B cell (primary cell): ENCODE measurements around the gene COL1A1. TPM values are rescaled to one million over a fixed set of nuclear protein-coding genes. Genes with fewer than 3 reads are reported as not detected.

Experiments used
- ATAC-seq: fragments of 200-7000 bp; cut with Tn5 transposase; one replicate; pipeline ENCODE4 v1.10.0; 2021; ENCODE audit warnings: low read depth, mild to moderate bottlenecking, moderate number of reproducible peaks, moderate library complexity
- CTCF ChIA-PET: fragments of 350-600 bp; sonication (Branson Sonifier 250); formaldehyde crosslinking; loops from one replicate; lab custom pipeline; 2021; ENCODE audit warnings: antibody characterized with exemption, inconsistent platforms; lab: Charles Lee
- POLR2A ChIA-PET: fragments of 350-600 bp; sonication (Branson Sonifier 250); formaldehyde crosslinking; loops from one replicate; lab custom pipeline; 2021; ENCODE audit warnings: antibody characterized with exemption; lab: Charles Lee
- DNase-seq: peaks from one replicate; pipeline ENCODE4 v3.0.0; 2013
- H2AFZ ChIP-seq: 2 replicates; pipeline ENCODE4 v1.6.1; 2012; ENCODE audit warnings: mild to moderate bottlenecking, low read depth, low read length; ENCODE audit not compliant: insufficient read depth, poor library complexity, severe bottlenecking
- H3K27ac ChIP-seq, 2 donors: 1 replicate in 1 of 2; 2 replicates in 1 of 2; pipeline ENCODE4 v1.5.1; 2012 to 2013; ENCODE audit warnings: low read length in 2 of 2, mild to moderate bottlenecking in 2 of 2, moderate library complexity in 1 of 2
- H3K27me3 ChIP-seq, 4 experiments: fragments of 200-600 bp in 1 of 4; sonication (generic) in 1 of 4; replicated peaks in 1 of 4; 1 replicate in 2 of 4; 2 replicates in 2 of 4; pipeline versions ENCODE4 v1.6.1 to v1.7.0; 2013 to 2016; ENCODE audit warnings: low read length in 3 of 4, mild to moderate bottlenecking in 2 of 4, mixed read lengths in 1 of 4, moderate library complexity in 1 of 4; ENCODE audit not compliant: insufficient read depth in 4 of 4, control insufficient read depth in 3 of 4; ENCODE audit errors: control extremely low read depth in 1 of 4
- H3K36me3 ChIP-seq, 2 experiments: replicated peaks in 1 of 2; 1 replicate in 1 of 2; 2 replicates in 1 of 2; pipeline versions ENCODE4 v1.6.1 to v1.7.1; 2013; ENCODE audit warnings: low read length in 1 of 2; ENCODE audit not compliant: insufficient read depth in 2 of 2, control insufficient read depth in 1 of 2; ENCODE audit errors: control extremely low read depth in 1 of 2, extremely low read depth in 1 of 2
- H3K4me1 ChIP-seq, 2 donors: fragments of 200-600 bp in 1 of 2; sonication (generic) in 1 of 2; 1 replicate in 1 of 2; 2 replicates in 1 of 2; pipeline versions ENCODE4 v1.5.1 to v1.6.1; 2013 to 2017; ENCODE audit warnings: low read length in 2 of 2; ENCODE audit not compliant: control insufficient read depth in 2 of 2, insufficient read depth in 2 of 2
- H3K4me2 ChIP-seq: replicated peaks from 2 replicates; pipeline ENCODE3; 2012; ENCODE audit warnings: mild to moderate bottlenecking, low read depth, low read length; ENCODE audit not compliant: poor library complexity, severe bottlenecking
- H3K4me3 ChIP-seq, 5 experiments: fragments of 200-600 bp in 1 of 5; sonication (generic) in 1 of 5; 1 replicate in 3 of 5; 2 replicates in 2 of 5; pipeline versions ENCODE4 v1.5.1 to v1.7.0; 2011 to 2016; ENCODE audit warnings: low read length in 4 of 5, mild to moderate bottlenecking in 4 of 5, low read depth in 2 of 5, control low read depth in 1 of 5, moderate library complexity in 1 of 5; ENCODE audit not compliant: insufficient read depth in 1 of 5; ENCODE audit errors: control extremely low read depth in 1 of 5, extremely low read depth in 1 of 5
- H3K79me2 ChIP-seq: fragments of 200-600 bp; sonication (generic); one replicate; pipeline ENCODE4 v1.6.0; 2016; ENCODE audit warnings: low read length; ENCODE audit not compliant: control insufficient read depth, insufficient read depth
- H3K9ac ChIP-seq: fragments of 200-600 bp; sonication (generic); 2 replicates; pipeline ENCODE4 v1.6.1; 2017; ENCODE audit warnings: mild to moderate bottlenecking, low read length, moderate library complexity
- H3K9me3 ChIP-seq, 3 donors: one replicate each; pipeline versions ENCODE4 v1.6.1 to v1.7.1; 2013; ENCODE audit warnings: low read length in 2 of 3; ENCODE audit not compliant: control insufficient read depth in 2 of 3, insufficient read depth in 1 of 3; ENCODE audit errors: control extremely low read depth in 1 of 3
- H4K20me1 ChIP-seq: 2 replicates; pipeline ENCODE4 v1.6.0; 2012; ENCODE audit warnings: mild to moderate bottlenecking, low read length; ENCODE audit not compliant: insufficient read depth, control insufficient read depth, poor library complexity, severe bottlenecking
- H3K27ac Mint-ChIP-seq: one replicate; pipeline ENCODE4 v1.8.0; 2021; ENCODE audit warnings: mixed read lengths
- H3K27me3 Mint-ChIP-seq: one replicate; pipeline ENCODE4 v1.8.0; 2021; ENCODE audit warnings: mixed read lengths
- H3K4me1 Mint-ChIP-seq: one replicate; pipeline ENCODE4 v1.8.0; 2021; ENCODE audit warnings: mixed read lengths
- H3K4me3 Mint-ChIP-seq: one replicate; pipeline ENCODE4 v1.8.0; 2021; ENCODE audit warnings: mixed read lengths
- H3K9me3 Mint-ChIP-seq: one replicate; pipeline ENCODE4 v1.8.0; 2022; ENCODE audit warnings: mixed read lengths; ENCODE audit not compliant: insufficient read depth
- CTCF ChIP-seq: fragments of 200-600 bp; IDR thresholded peaks from one replicate; pipeline ENCODE4 v1.8.0; 2022; ENCODE audit warnings: antibody characterized with exemption, mild to moderate bottlenecking
- EZH2 ChIP-seq: IDR thresholded peaks from 2 replicates; pipeline ENCODE4 v1.6.1; 2012; ENCODE audit warnings: borderline replicate concordance, low read depth, mild to moderate bottlenecking, moderate library complexity, low read length; ENCODE audit not compliant: insufficient read depth, poor library complexity, severe bottlenecking
- WGBS: methylation state at CpG from one replicate; pipeline ENCODE4 v1.1.5; 2013; ENCODE audit warnings: missing lambda C conversion rate; ENCODE audit not compliant: insufficient coverage; 5-methylcytosine and 5-hydroxymethylcytosine counted together
- intact Hi-C: fragments of 100-400 bp; cut with micrococcal nuclease; formaldehyde crosslinking; loops from one replicate; pipeline ENCODE4 v1.10.0; 2022
- polyA plus RNA-seq: library from polyadenylated mRNA; depleted of rRNA; stranded (reverse); fragments of >200 nt; gene quantifications from 2 replicates; pipeline ENCODE4 v1.2.3, GENCODE V29; 2012
- total RNA-seq, 2 donors: library from RNA; stranded (reverse); fragments of 120-200 nt in 1 of 2; gene quantifications; 1 replicate in 1 of 2; 2 replicates in 1 of 2; pipeline versions ENCODE4 v1.2.3 to v1.2.4, GENCODE V29; 2013 to 2022

Gene COL1A1
- total and polyA plus RNA-seq, 2 donors (not counting 1 experiment from before 2014, with no cell fraction given): 0.66 to 9.1 TPM

GRCh38 chr17:50165867-50166517 lies 35.4 kb downstream of the COL1A1 start, which contains the start of gene SGCA:
Gene SGCA (plus strand): TSS chr17:50166005. CDS start chr17:50166041, 36 bp downstream.
- H3K27me3 Mint-ChIP-seq: no peaks in the 10 kb centered on the region
- Histone ChIP-seq H3K27ac (no peak within 1 kb of the TSS), H3K4me1 (peaks cover 45 to 57% of the 10 kb centered on the region in 2 donors), H3K9me3 (no peaks in the 10 kb centered on the region), H4K20me1 (no peaks in the 10 kb centered on the region), H3K4me2 (no peak within 1 kb of the TSS), H2AFZ (no peak within 1 kb of the TSS), H3K4me3 (no peak within 1 kb of the TSS), H3K27me3 (no peaks in the 10 kb centered on the region), H3K9ac (no peak within 1 kb of the TSS), H3K36me3 (no peaks in the 10 kb centered on the region), H3K79me2 (peaks cover 28% of the 10 kb centered on the region)
- H3K4me3 Mint-ChIP-seq: no peak within 1 kb of the TSS
- intact Hi-C loops: no loop called here
- H3K27ac Mint-ChIP-seq: no peak within 1 kb of the TSS
- H3K4me1 Mint-ChIP-seq: peaks cover 42% of the 10 kb centered on the region
- POLR2A ChIA-PET: no interaction called here
- H3K9me3 Mint-ChIP-seq: no peaks in the 10 kb centered on the region
- no peak for DNase-seq
- no peak for TF ChIP-seq CTCF
- TF ChIP-seq EZH2: no peak
- ATAC-seq: no peak
- CTCF ChIA-PET: interaction anchor here (0.5 to 1.9 kb wide), 7 partner anchors 9 to 287 kb away, joined by 3 to 5 read pairs (median 4); partner anchors contain the start of gene COL1A1
- WGBS: 68% methylated on average over 9 of the region's 15 CpGs

- CTCF ChIA-PET: interaction anchor here (0.5 to 2.7 kb wide), 7 partner anchors 13 to 287 kb away, joined by 3 to 17 read pairs (median 5); partner anchors contain the start of gene COL1A1
- WGBS: 98% methylated on average over 3 of the region's 3 CpGs
- no peak for ATAC-seq
These were observed 36.0 kb downstream of the COL1A1 start for GRCh38 chr17:50165466-50165865.

More at GRCh38 chr17:50165466-50165865, 36.0 kb downstream of the COL1A1 start:
- Mint-ChIP-seq H3K4me1 (peaks cover 46% of the 10 kb centered on the region), H3K4me3 (no peak overlapping the region), H3K27me3 (no peaks in the 10 kb centered on the region), H3K27ac (no peak overlapping the region), H3K9me3 (no peaks in the 10 kb centered on the region)
- peaks cover 28% of the 10 kb centered on the region for H3K79me2 ChIP-seq
- TF ChIP-seq EZH2 (no peak), CTCF (no peak)
- H2AFZ ChIP-seq: no peak overlapping the region
- no peaks in the 10 kb centered on the region for H3K9me3 ChIP-seq
- intact Hi-C loops: no loop called here
- no peaks in the 10 kb centered on the region for H3K36me3 ChIP-seq
- no peak overlapping the region for H3K9ac ChIP-seq
- H3K27ac ChIP-seq: no peak overlapping the region
- no peaks in the 10 kb centered on the region for H3K27me3 ChIP-seq
- POLR2A ChIA-PET: no interaction called here
- H3K4me2 ChIP-seq: no peak overlapping the region
- no peaks in the 10 kb centered on the region for H4K20me1 ChIP-seq
- H3K4me3 ChIP-seq: no peak overlapping the region
- DNase-seq: no peak
- peaks cover 48 to 60% of the 10 kb centered on the region in 2 donors for H3K4me1 ChIP-seq
